ENCODE measurements around the gene SERPINB4. TPM values are rescaled to one million over a fixed set of nuclear protein-coding genes. Genes with fewer than 3 reads are reported as not detected.
"Not testable (repeated sequence)": the region's sequence is repeated elsewhere in the genome, so short reads cannot be mapped to it uniquely, and the experiment has no call there.

Gene SERPINB4
- total RNA-seq, 1 experiment from 2014 or later = not detected

DNA sequence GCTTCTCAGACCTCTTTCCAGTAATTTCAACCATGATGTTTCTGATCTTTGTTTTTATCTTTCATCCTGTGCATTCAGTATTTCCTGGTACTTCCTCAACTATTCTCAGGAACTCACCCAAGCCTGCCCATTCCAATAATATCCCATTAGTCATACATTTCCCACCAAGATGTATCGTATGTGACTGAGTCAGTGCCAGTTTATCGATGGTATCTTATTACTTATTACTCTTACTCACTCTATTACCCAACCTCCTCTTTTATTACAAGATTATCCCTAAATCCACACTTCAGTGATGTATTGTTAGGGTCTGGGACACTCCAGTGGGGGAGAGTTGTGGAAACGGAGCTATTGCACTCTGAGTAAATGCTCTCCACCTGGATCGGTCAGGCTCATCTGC is 14.9 kb upstream of the SERPINB4 start:
- H3K4me1 ChIP-seq (ENCODE audit: control insufficient read depth, insufficient read depth, low read length); H3K36me3 ChIP-seq (ENCODE audit: control insufficient read depth, insufficient read depth, low read length); CTCF ChIA-PET; H3K9me3 ChIP-seq (ENCODE audit: control insufficient read depth, insufficient read depth, low read depth, low read length); POLR2A ChIA-PET; H3K27ac ChIP-seq (ENCODE audit: low read length); BruUV-seq (replicated peaks); in situ Hi-C loops (cut with HindIII; ENCODE audit: low pct_unique_long_range_greater_than_20kb, low sequenced_read_pairs); H3K4me3 ChIP-seq (ENCODE audit: low read depth in 2 of 2, low read length in 2 of 2); H3K27me3 ChIP-seq (ENCODE audit: control insufficient read depth, insufficient read depth, low read length); intact Hi-C loops (cut with micrococcal nuclease; ENCODE audit: unreplicated experiment); ATAC-seq; DNase-seq (ENCODE audit: low read depth, low spot score): not testable (repeated sequence)

DNA sequence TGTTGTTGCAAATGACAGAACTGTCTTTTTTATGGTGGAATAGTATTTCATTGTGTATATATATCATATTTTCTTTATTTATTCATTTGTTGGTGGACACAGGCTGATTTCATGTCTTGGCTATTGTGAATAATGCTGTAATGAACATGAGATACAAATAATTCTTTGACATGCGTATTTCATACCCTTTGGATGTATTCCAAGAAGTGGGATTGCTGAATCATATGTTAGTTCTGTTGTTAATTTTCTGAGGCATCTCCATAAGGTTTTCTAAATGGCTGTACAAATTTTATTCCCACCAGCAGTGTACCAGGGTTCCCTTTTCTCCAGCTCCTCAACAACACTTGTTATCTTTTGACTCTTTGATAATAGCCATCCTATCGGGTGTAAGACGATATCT is 6.2 kb upstream of the SERPINB4 start:
- intact Hi-C loops (cut with micrococcal nuclease; ENCODE audit: unreplicated experiment); H3K36me3 ChIP-seq (ENCODE audit: control insufficient read depth, insufficient read depth, low read length); H3K27me3 ChIP-seq (ENCODE audit: control insufficient read depth, insufficient read depth, low read length); POLR2A ChIA-PET; in situ Hi-C loops (cut with HindIII; ENCODE audit: low pct_unique_long_range_greater_than_20kb, low sequenced_read_pairs); CTCF ChIA-PET; H3K4me1 ChIP-seq (ENCODE audit: control insufficient read depth, insufficient read depth, low read length); H3K4me3 ChIP-seq (ENCODE audit: low read depth in 2 of 2, low read length in 2 of 2); BruUV-seq (replicated peaks); H3K27ac ChIP-seq (ENCODE audit: low read length); H3K9me3 ChIP-seq (ENCODE audit: control insufficient read depth, insufficient read depth, low read depth, low read length); ATAC-seq; DNase-seq (ENCODE audit: low read depth, low spot score): not testable (repeated sequence)

DNA sequence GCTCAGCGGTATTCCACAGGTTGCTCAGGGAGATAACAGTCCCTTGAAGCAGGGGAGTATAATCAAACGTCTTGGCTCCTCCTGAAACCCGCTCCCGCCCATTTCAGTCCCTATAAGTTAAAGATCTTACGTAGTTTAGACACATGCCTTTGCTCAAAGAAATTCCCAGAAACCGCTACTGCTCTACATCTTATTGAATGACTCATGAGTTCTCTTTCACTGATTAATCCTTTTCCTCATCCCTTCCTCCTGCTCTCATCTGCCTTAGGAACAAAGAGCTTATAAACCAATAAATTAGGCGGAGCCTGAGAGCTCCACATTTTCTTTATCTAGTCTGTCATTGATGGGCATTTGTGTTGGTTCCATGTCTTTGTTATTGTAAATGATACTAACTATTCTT is 4.2 kb upstream of the SERPINB4 start:
- CTCF ChIA-PET = no interaction called here
- Histone ChIP-seq H3K27me3 (ENCODE audit: control insufficient read depth, insufficient read depth, low read length) (no peaks in the 10 kb centered on the region), H3K4me1 (ENCODE audit: control insufficient read depth, insufficient read depth, low read length) (no peaks in the 10 kb centered on the region), H3K4me3 (ENCODE audit: low read depth in 2 of 2, low read length in 2 of 2) (no peak overlapping the region), H3K36me3 (ENCODE audit: control insufficient read depth, insufficient read depth, low read length) (no peaks in the 10 kb centered on the region), H3K9me3 (ENCODE audit: control insufficient read depth, insufficient read depth, low read depth, low read length) (no peaks in the 10 kb centered on the region), H3K27ac (ENCODE audit: low read length) (no peak overlapping the region)
- in situ Hi-C loops (cut with HindIII; ENCODE audit: low pct_unique_long_range_greater_than_20kb, low sequenced_read_pairs) = no loop called here
- no peak for DNase-seq (ENCODE audit: low read depth, low spot score)
- intact Hi-C loops (cut with micrococcal nuclease; ENCODE audit: unreplicated experiment) = no loop called here
- POLR2A ChIA-PET = no interaction called here
- TF ChIP-seq POLR2AphosphoS5 (IDR thresholded peaks at IDR 0.05; ENCODE audit: low read depth, low read length) (no peak), SIN3A (IDR thresholded peaks at IDR 0.05; ENCODE audit: borderline replicate concordance, insufficient read depth, low read depth, low read length) (no peak), TCF7L2 (IDR thresholded peaks at IDR 0.05; ENCODE audit: low read depth, low read length) (no peak)
- TF ChIP-seq, protein P1, sequence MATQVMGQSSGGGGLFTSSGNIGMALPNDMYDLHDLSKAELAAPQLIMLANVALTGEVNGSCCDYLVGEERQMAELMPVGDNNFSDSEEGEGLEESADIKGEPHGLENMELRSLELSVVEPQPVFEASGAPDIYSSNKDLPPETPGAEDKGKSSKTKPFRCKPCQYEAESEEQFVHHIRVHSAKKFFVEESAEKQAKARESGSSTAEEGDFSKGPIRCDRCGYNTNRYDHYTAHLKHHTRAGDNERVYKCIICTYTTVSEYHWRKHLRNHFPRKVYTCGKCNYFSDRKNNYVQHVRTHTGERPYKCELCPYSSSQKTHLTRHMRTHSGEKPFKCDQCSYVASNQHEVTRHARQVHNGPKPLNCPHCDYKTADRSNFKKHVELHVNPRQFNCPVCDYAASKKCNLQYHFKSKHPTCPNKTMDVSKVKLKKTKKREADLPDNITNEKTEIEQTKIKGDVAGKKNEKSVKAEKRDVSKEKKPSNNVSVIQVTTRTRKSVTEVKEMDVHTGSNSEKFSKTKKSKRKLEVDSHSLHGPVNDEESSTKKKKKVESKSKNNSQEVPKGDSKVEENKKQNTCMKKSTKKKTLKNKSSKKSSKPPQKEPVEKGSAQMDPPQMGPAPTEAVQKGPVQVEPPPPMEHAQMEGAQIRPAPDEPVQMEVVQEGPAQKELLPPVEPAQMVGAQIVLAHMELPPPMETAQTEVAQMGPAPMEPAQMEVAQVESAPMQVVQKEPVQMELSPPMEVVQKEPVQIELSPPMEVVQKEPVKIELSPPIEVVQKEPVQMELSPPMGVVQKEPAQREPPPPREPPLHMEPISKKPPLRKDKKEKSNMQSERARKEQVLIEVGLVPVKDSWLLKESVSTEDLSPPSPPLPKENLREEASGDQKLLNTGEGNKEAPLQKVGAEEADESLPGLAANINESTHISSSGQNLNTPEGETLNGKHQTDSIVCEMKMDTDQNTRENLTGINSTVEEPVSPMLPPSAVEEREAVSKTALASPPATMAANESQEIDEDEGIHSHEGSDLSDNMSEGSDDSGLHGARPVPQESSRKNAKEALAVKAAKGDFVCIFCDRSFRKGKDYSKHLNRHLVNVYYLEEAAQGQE (IDR thresholded peaks at IDR 0.05; ENCODE audit: insufficient read depth in 1 of 2, low read depth in 2 of 2, low read length in 1 of 2) = no peak
- TF ChIP-seq, protein P2, sequence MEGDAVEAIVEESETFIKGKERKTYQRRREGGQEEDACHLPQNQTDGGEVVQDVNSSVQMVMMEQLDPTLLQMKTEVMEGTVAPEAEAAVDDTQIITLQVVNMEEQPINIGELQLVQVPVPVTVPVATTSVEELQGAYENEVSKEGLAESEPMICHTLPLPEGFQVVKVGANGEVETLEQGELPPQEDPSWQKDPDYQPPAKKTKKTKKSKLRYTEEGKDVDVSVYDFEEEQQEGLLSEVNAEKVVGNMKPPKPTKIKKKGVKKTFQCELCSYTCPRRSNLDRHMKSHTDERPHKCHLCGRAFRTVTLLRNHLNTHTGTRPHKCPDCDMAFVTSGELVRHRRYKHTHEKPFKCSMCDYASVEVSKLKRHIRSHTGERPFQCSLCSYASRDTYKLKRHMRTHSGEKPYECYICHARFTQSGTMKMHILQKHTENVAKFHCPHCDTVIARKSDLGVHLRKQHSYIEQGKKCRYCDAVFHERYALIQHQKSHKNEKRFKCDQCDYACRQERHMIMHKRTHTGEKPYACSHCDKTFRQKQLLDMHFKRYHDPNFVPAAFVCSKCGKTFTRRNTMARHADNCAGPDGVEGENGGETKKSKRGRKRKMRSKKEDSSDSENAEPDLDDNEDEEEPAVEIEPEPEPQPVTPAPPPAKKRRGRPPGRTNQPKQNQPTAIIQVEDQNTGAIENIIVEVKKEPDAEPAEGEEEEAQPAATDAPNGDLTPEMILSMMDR (IDR thresholded peaks at IDR 0.05) = no peak
- no peak for ATAC-seq
- no TSS peak for BruUV-seq (replicated peaks)

Data from Panc1 (cell line).